HepG2 (cell line): Measurements from ENCODE around the gene GIPC3. TPM values are rescaled to one million over a fixed set of nuclear protein-coding genes. Genes with fewer than 3 reads are reported as not detected.

Experiments
- ATAC-seq: fragments of 200-7000 bp; cut with Tn5 transposase; 3 replicates; pipeline ENCODE4 v1.9.1; 2020; ENCODE audit warnings: mild to moderate bottlenecking, moderate library complexity
- BruUV-seq: library from RNA; stranded (reverse); fragments of 400-500 nt; replicated peaks from 2 replicates; lab custom pipeline; 2021; lab: Mats Ljungman, UMichigan
- CTCF ChIA-PET: fragments of 300-600 bp; formaldehyde crosslinking; extraction: SDS; loops from one replicate; lab custom pipeline; 2021; ENCODE audit warnings: low total read pairs, inconsistent platforms, low intra/inter-chr PET ratio; lab: Yijun Ruan, JAX
- POLR2A ChIA-PET: fragments of 350-600 bp; sonication (Branson Sonifier 250); formaldehyde crosslinking; loops from one replicate; lab custom pipeline; 2020; ENCODE audit warnings: antibody characterized with exemption, inconsistent platforms; lab: Yijun Ruan, JAX
- DNase-seq: peaks from one replicate; pipeline ENCODE4 v3.0.0-alpha.2; 2015; ENCODE audit warnings: low spot score
- FAIRE-seq: peaks from 3 replicates; lab custom pipeline; 2011; peaks lifted over from hg19 to GRCh38; lab: Jason Lieb, UNC
- H2AFZ ChIP-seq: one replicate; pipeline ENCODE4 v1.6.1; 2011; ENCODE audit warnings: low read length, inconsistent platforms
- H3K27ac ChIP-seq: fragments of 300-600 bp; 3 replicates; pipeline ENCODE4 v1.8.0; 2011; ENCODE audit warnings: mixed run types, mild to moderate bottlenecking, mixed read lengths, low read length, inconsistent platforms; ENCODE audit not compliant: insufficient read depth; ENCODE audit errors: extremely low read length
- H3K27me3 ChIP-seq, 2 experiments: fragments of 200-600 bp in 1 of 2; 2 replicates in 1 of 2; 3 replicates in 1 of 2; pipeline versions ENCODE4 v1.6.0 to v1.8.0; 2011; ENCODE audit warnings: low read length in 2 of 2, mild to moderate bottlenecking in 2 of 2, moderate library complexity in 2 of 2, inconsistent platforms in 1 of 2; ENCODE audit not compliant: insufficient read depth in 2 of 2, control insufficient read depth in 1 of 2
- H3K36me3 ChIP-seq, 2 experiments: fragments of 200-600 bp in 1 of 2; replicated peaks in 1 of 2; 2 replicates in 1 of 2; 3 replicates in 1 of 2; pipeline versions ENCODE4 v1.5.1 to v1.8.0; 2011; ENCODE audit warnings: low read length in 2 of 2, inconsistent platforms in 1 of 2; ENCODE audit not compliant: insufficient read depth in 2 of 2, control insufficient read depth in 1 of 2
- H3K4me1 ChIP-seq: 2 replicates; pipeline ENCODE4 v1.5.1; 2012; ENCODE audit warnings: low read length, inconsistent platforms; ENCODE audit not compliant: insufficient read depth
- H3K4me2 ChIP-seq: 2 replicates; pipeline ENCODE4 v1.6.0; 2011; ENCODE audit warnings: low read depth, low read length, inconsistent platforms
- H3K4me3 ChIP-seq, 3 experiments: fragments of 200-600 bp in 1 of 3; sonication (generic), shearing (Covaris generic) in 1 of 3; replicated peaks in 1 of 3; 2 replicates each; pipeline ENCODE4 v1.5.1; 2011 to 2016; ENCODE audit warnings: low read length in 3 of 3, inconsistent platforms in 2 of 3, low read depth in 2 of 3, mild to moderate bottlenecking in 2 of 3, control low read depth in 1 of 3, mixed read lengths in 1 of 3; ENCODE audit not compliant: insufficient read depth in 1 of 3
- H3K79me2 ChIP-seq: one replicate; pipeline ENCODE4 v1.6.1; 2011; ENCODE audit warnings: low read length, inconsistent platforms; ENCODE audit not compliant: insufficient read depth
- H3K9ac ChIP-seq: 2 replicates; pipeline ENCODE4 v1.6.0; 2011; ENCODE audit warnings: mild to moderate bottlenecking, low read depth, low read length, inconsistent platforms; ENCODE audit not compliant: insufficient read depth
- H3K9me3 ChIP-seq: 2 replicates; pipeline ENCODE4 v1.5.1; 2012; ENCODE audit warnings: mild to moderate bottlenecking, low read length
- H4K20me1 ChIP-seq: 2 replicates; pipeline ENCODE4 v1.6.0; 2011; ENCODE audit warnings: inconsistent platforms, mild to moderate bottlenecking, low read length, moderate library complexity; ENCODE audit not compliant: insufficient read depth
- ADNP ChIP-seq: sonication (generic); formaldehyde crosslinking; IDR thresholded peaks from 2 replicates; pipeline ENCODE4 v1.4.0; 2020; ENCODE audit warnings: missing genetic modification reagents
- CBX1 ChIP-seq: IDR thresholded peaks from one replicate; pipeline ENCODE4 v1.6.1; 2016; ENCODE audit warnings: antibody characterized with exemption, low read depth
- CHD4 ChIP-seq: fragments of 200-600 bp; sonication (generic); IDR thresholded peaks from 2 replicates; pipeline ENCODE4 v1.7.0; 2017; ENCODE audit warnings: mild to moderate bottlenecking, low read length, borderline replicate concordance
- CTCF ChIP-seq: sonication (generic); formaldehyde crosslinking; IDR thresholded peaks from 2 replicates; pipeline ENCODE4 v1.5.0; 2020; ENCODE audit warnings: mild to moderate bottlenecking, missing genetic modification reagents, moderate library complexity
- FOSL1 ChIP-seq: sonication (generic); formaldehyde crosslinking; IDR thresholded peaks from 2 replicates; pipeline ENCODE4 v1.9.0; 2021; ENCODE audit warnings: missing genetic modification reagents, borderline replicate concordance
- FOXK2 ChIP-seq: fragments of 450-650 bp; IDR thresholded peaks from 2 replicates; pipeline ENCODE4 v1.6.1; 2016
- KDM1A ChIP-seq: IDR thresholded peaks from 2 replicates; pipeline ENCODE4 v1.6.1; 2016; ENCODE audit warnings: missing compliant biosample characterization
- MAFF ChIP-seq: IDR thresholded peaks from 2 replicates; pipeline ENCODE4 v1.6.1; 2011; ENCODE audit warnings: low read depth, low read length, improper control_type of control experiment
- MYPOP ChIP-seq: sonication (generic); formaldehyde crosslinking; IDR thresholded peaks from 2 replicates; pipeline ENCODE4 v1.8.1; 2023; ENCODE audit warnings: mild to moderate bottlenecking, moderate library complexity, missing genetic modification reagents
- NFE2 ChIP-seq: sonication (generic); formaldehyde crosslinking; IDR thresholded peaks from 2 replicates; pipeline ENCODE4 v1.4.0; 2020; ENCODE audit warnings: missing genetic modification reagents
- PRMT3 ChIP-seq: sonication (generic); formaldehyde crosslinking; IDR thresholded peaks from 2 replicates; pipeline ENCODE4 v1.8.1; 2022; ENCODE audit warnings: low read depth, mild to moderate bottlenecking, moderate library complexity, missing genetic modification reagents, borderline replicate concordance
- RAD21 ChIP-seq: fragments of 450-650 bp; formaldehyde crosslinking; IDR thresholded peaks from 2 replicates; pipeline ENCODE4 v1.5.0; 2020; ENCODE audit warnings: mild to moderate bottlenecking
- XRCC5 ChIP-seq: fragments of 200-400 bp; formaldehyde crosslinking; optimal IDR thresholded peaks from 2 replicates; pipeline ENCODE3; 2017; ENCODE audit warnings: mild to moderate bottlenecking, low read length
- YY1 ChIP-seq: IDR thresholded peaks from 2 replicates; pipeline ENCODE4 v1.6.1; 2011; ENCODE audit warnings: low read length, low read depth, moderate library complexity, mild to moderate bottlenecking; ENCODE audit not compliant: insufficient read depth, insufficient replicate concordance
- ZBTB38 ChIP-seq: sonication (generic); formaldehyde crosslinking; IDR thresholded peaks from 2 replicates; pipeline ENCODE4 v1.5.1; 2020; ENCODE audit warnings: mild to moderate bottlenecking, missing genetic modification reagents
- ZBTB7B ChIP-seq: sonication (generic); formaldehyde crosslinking; IDR thresholded peaks from 2 replicates; pipeline ENCODE4 v1.4.0; 2020; ENCODE audit warnings: missing genetic modification reagents
- ZFP36 ChIP-seq: fragments of 150-350 bp; IDR thresholded peaks from 2 replicates; pipeline ENCODE4 v1.6.1; 2018; ENCODE audit warnings: borderline replicate concordance, low read length, low read depth; ENCODE audit not compliant: partially characterized antibody
- ZFYVE20 ChIP-seq: sonication (generic); formaldehyde crosslinking; IDR thresholded peaks from 2 replicates; pipeline ENCODE4 v1.8.0; 2023; ENCODE audit warnings: low read depth, mild to moderate bottlenecking, moderate library complexity, missing genetic modification reagents, borderline replicate concordance
- ZNF496 ChIP-seq: sonication (generic); formaldehyde crosslinking; IDR thresholded peaks from 2 replicates; pipeline ENCODE4 v1.8.1; 2023; ENCODE audit warnings: mild to moderate bottlenecking, moderate library complexity, missing genetic modification reagents; ENCODE audit not compliant: insufficient replicate concordance
- WGBS: methylation state at CpG from one replicate; pipeline ENCODE4 v1.1.6; 2017; ENCODE audit warnings: low lambda C conversion rate; 5-methylcytosine and 5-hydroxymethylcytosine counted together
- in situ Hi-C: cut with HindIII; loops from 2 replicates; pipeline ENCODE4 v1.10.0; 2017; ENCODE audit warnings: low pct_unique_long_range_greater_than_20kb; ENCODE audit not compliant: extremely low pct_ligation_motif_present
- intact Hi-C: fragments of 100-400 bp; cut with micrococcal nuclease; formaldehyde crosslinking; loops from one replicate; pipeline ENCODE4 v1.10.0; 2022; ENCODE audit not compliant: unreplicated experiment
- polyA plus RNA-seq, 8 experiments: library from polyadenylated mRNA; depleted of rRNA in 3 of 8; stranded (reverse) in 7 of 8; unstranded in 1 of 8; fragments of >200 nt; fragmentation: Illumina TruSeq in 4 of 8; extraction: Trizol in 4 of 8; gene quantifications; 2 replicates each; pipeline versions ENCODE4 v1.2.1 to v1.2.3, GENCODE V29; 2011 to 2016; ENCODE audit warnings: low read depth in 4 of 8, missing spikeins in 1 of 8, mixed read lengths in 1 of 8; ENCODE audit not compliant: insufficient read depth in 1 of 8
- total RNA-seq, 5 experiments: library from RNA; depleted of rRNA; stranded (reverse); fragments of >200 nt; fragmentation: Illumina TruSeq; extraction: Trizol; gene quantifications; 2 replicates each; pipeline ENCODE4 v1.2.3, GENCODE V29; 2016; ENCODE audit warnings: low read depth in 1 of 5

Gene GIPC3
- total and polyA plus RNA-seq, 2 of the 13 experiments (the other 11 are each of a cell fraction or from before 2014, with no cell fraction given), result 0.05 TPM; not detected in 1

GRCh38 chr19:3573858-3574637 lies 11.2 kb upstream of the GIPC3 start (continued):
- no peak for TF ChIP-seq MYPOP (CRISPR knock-in tag)
- TF ChIP-seq FOXK2, result no peak
- no peak for TF ChIP-seq FOSL1 (CRISPR knock-in tag)
- TF ChIP-seq ZFYVE20, result no peak

GRCh38 chr19:3575260-3575741 lies 10.0 kb upstream of the GIPC3 start:
- DNase-seq, result peak; percentile 55
- ChIA-PET CTCF (interaction anchor here (1.0 to 1.6 kb wide), 2 partner anchors 28 to 30 kb away, joined by 3 to 14 read pairs; no protein-coding TSS in a partner anchor), POLR2A (interaction anchor here (0.7 kb wide), 1 partner anchor 22 kb away, joined by 3 read pairs; no protein-coding TSS in a partner anchor)
- Histone ChIP-seq H3K27me3 (no peaks in the 10 kb centered on the region), H4K20me1 (peaks cover 4% of the 10 kb centered on the region), H3K4me2 (no peak overlapping the region), H3K9me3 (no peaks in the 10 kb centered on the region), H3K9ac (no peak overlapping the region), H2AFZ (no peak overlapping the region), H3K27ac (no peak overlapping the region), H3K4me1 (peaks cover 33% of the 10 kb centered on the region), H3K79me2 (peaks cover 2% of the 10 kb centered on the region), H3K4me3 (no peak overlapping the region), H3K36me3 (no peaks in the 10 kb centered on the region; a peak in 1 of 5 replicates)
- no peak for ATAC-seq
- intact Hi-C loops (loop anchor here (1.0 kb wide), 1 partner anchor 30 kb away; no protein-coding TSS in a partner anchor), in situ Hi-C loops (no loop called here)
- 78% methylated on average over 19 of the region's 19 CpGs for WGBS
- BruUV-seq, result no TSS peak
- FAIRE-seq, result no peak
- TF ChIP-seq ADNP (CRISPR knock-in tag) (peak; percentile 80), ZBTB7B (CRISPR knock-in tag) (no peak), CHD4 (peak; percentile 91; the same call in 1 of the 2 replicates), PRMT3 (CRISPR knock-in tag) (no peak), CBX1 (no peak), CTCF (CRISPR knock-in tag) (peak; percentile 74), ZFP36 (peak; percentile 90), KDM1A (0 out of 2 replicates have a peak, but pooled peaks have one; percentile 54), ZBTB38 (CRISPR knock-in tag) (peak; percentile 69; the same call in 1 of the 2 replicates), ZNF496 (CRISPR knock-in tag) (no peak), NFE2 (no peak), MAFF (no peak), YY1 (peak; percentile 11), RAD21 (CRISPR knock-in tag) (peak; percentile 46), XRCC5 (peak; percentile 64)
